WTC11 (cell line): ENCODE data around the gene SLC1A7.

Source experiments
- CREM ChIP-seq: sonication (generic); formaldehyde crosslinking; IDR thresholded peaks from 2 replicates; pipeline ENCODE4 v1.8.1; 2022; ENCODE audit warnings: mild to moderate bottlenecking, missing genetic modification reagents, moderate library complexity
- CTCF ChIP-seq: fragments of 200-600 bp; IDR thresholded peaks from 2 replicates; pipeline ENCODE4 v1.8.0; 2022; ENCODE audit warnings: antibody characterized with exemption
- E2F5 ChIP-seq: sonication (generic); formaldehyde crosslinking; IDR thresholded peaks from 2 replicates; pipeline ENCODE4 v1.8.1; 2022; ENCODE audit warnings: mild to moderate bottlenecking, moderate library complexity, missing genetic modification reagents
- FOXJ3 ChIP-seq: sonication (generic); formaldehyde crosslinking; IDR thresholded peaks from 2 replicates; pipeline ENCODE4 v1.9.0; 2021; ENCODE audit warnings: missing genetic modification reagents, mild to moderate bottlenecking, borderline replicate concordance
- FOXP1 ChIP-seq: sonication (generic); formaldehyde crosslinking; IDR thresholded peaks from 2 replicates; pipeline ENCODE4 v1.8.0; 2022; ENCODE audit warnings: missing genetic modification reagents, mild to moderate bottlenecking, moderate library complexity, borderline replicate concordance
- HMGXB4 ChIP-seq: sonication (generic); formaldehyde crosslinking; IDR thresholded peaks from 2 replicates; pipeline ENCODE4 v1.8.1; 2023; ENCODE audit warnings: mild to moderate bottlenecking, moderate library complexity, missing genetic modification reagents
- SP1 ChIP-seq: sonication (generic); formaldehyde crosslinking; conservative IDR thresholded peaks from 2 replicates; pipeline ENCODE4 v1.8.1; 2022; ENCODE audit warnings: missing genetic modification reagents

GRCh38 chr1:53060579-53060978 lies 81.9 kb downstream of the SLC1A7 start:
- no peak for TF ChIP-seq HMGXB4 (CRISPR knock-in tag)
- TF ChIP-seq FOXJ3 (CRISPR knock-in tag), result no peak
- no peak for TF ChIP-seq FOXP1 (CRISPR knock-in tag)
- no peak for TF ChIP-seq CREM (CRISPR knock-in tag)
- TF ChIP-seq SP1 (CRISPR knock-in tag), result no peak
- no peak for TF ChIP-seq E2F5 (CRISPR knock-in tag)
- TF ChIP-seq CTCF, result no peak
